ENCODE results near the gene C15orf62.

DNA sequence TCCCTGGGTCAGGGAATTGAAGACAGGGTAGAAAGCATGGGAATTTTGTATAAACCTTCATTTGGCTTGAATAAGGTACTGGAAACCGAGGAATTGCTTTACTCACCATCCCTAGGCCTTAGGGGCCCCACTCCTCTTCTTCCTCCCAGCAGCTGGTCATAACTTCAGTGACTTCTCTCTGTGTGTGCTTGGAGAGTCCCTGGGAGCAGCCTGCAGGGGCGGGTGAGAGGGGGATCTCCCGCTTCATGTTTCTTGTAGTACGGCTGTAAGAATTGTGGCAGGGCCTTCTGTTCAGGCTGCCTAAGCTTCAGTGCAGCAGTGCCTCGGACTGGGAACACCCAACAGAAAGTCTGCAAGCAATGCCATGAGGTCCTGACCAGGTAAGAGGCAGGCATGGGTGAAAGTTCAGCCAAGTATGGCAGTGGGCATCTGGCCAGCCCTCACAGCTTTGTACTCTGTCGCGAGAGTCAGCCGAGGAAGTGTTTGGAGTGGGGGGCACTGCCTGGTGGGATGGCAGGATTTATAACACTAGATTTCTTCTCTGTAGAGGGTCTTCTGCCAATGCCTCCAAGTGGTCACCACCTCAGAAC, 39.2 kb downstream of the C15orf62 start:
- TF ChIP-seq, protein P1, sequence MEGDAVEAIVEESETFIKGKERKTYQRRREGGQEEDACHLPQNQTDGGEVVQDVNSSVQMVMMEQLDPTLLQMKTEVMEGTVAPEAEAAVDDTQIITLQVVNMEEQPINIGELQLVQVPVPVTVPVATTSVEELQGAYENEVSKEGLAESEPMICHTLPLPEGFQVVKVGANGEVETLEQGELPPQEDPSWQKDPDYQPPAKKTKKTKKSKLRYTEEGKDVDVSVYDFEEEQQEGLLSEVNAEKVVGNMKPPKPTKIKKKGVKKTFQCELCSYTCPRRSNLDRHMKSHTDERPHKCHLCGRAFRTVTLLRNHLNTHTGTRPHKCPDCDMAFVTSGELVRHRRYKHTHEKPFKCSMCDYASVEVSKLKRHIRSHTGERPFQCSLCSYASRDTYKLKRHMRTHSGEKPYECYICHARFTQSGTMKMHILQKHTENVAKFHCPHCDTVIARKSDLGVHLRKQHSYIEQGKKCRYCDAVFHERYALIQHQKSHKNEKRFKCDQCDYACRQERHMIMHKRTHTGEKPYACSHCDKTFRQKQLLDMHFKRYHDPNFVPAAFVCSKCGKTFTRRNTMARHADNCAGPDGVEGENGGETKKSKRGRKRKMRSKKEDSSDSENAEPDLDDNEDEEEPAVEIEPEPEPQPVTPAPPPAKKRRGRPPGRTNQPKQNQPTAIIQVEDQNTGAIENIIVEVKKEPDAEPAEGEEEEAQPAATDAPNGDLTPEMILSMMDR (IDR thresholded peaks at IDR 0.05): no peak
- no peak for TF ChIP-seq POLR2A (IDR thresholded peaks at IDR 0.05)

Data from adrenal gland (tissue), 5 donors.